Naive thymus-derived CD8-positive, alpha-beta T cell (primary cell): ENCODE results near the gene CRISP3. TPM values are rescaled to one million over a fixed set of nuclear protein-coding genes. Genes with fewer than 3 reads are reported as not detected.
"Not testable (repeated sequence)": the region's sequence is repeated elsewhere in the genome, so short reads cannot be mapped to it uniquely, and the experiment has no call there.

Source experiments
- ATAC-seq, 2 donors: fragments of 150-1000 bp; cut with Tn5 transposase in 1 of 2; sonication (Bioruptor Pico), chemical (Tn5 transposase) in 1 of 2; 1 replicate in 1 of 2; 2 replicates in 1 of 2; pipeline ENCODE4 v1.10.0; 2021; ENCODE audit warnings: mild to moderate bottlenecking in 2 of 2, moderate library complexity in 2 of 2
- POLR2A ChIA-PET: fragments of 350-600 bp; sonication (Branson Sonifier 250); formaldehyde crosslinking; loops from one replicate; lab custom pipeline; 2021; ENCODE audit warnings: antibody characterized with exemption; lab: Charles Lee
- DNase-seq, 10 donors: peaks; one replicate each; pipeline versions ENCODE4 v3.0.0 to v3.0.0-alpha.2; 2020 to 2022
- H3K27ac Mint-ChIP-seq, 10 donors: one replicate each; pipeline ENCODE4 v1.8.0; 2020 to 2022; ENCODE audit warnings: mild to moderate bottlenecking in 10 of 10, mixed read lengths in 10 of 10, moderate library complexity in 4 of 10, inconsistent platforms in 1 of 10
- H3K27me3 Mint-ChIP-seq, 5 donors: one replicate each; pipeline ENCODE4 v1.8.0; 2021 to 2022; ENCODE audit warnings: mixed read lengths in 5 of 5
- H3K36me3 Mint-ChIP-seq, 3 donors: one replicate each; pipeline ENCODE4 v1.8.0; 2020 to 2022; ENCODE audit warnings: mixed read lengths in 3 of 3, mild to moderate bottlenecking in 2 of 3, inconsistent platforms in 1 of 3
- H3K4me1 Mint-ChIP-seq, 4 donors: one replicate each; pipeline ENCODE4 v1.8.0; 2021 to 2022; ENCODE audit warnings: mixed read lengths in 4 of 4
- H3K4me3 Mint-ChIP-seq, 10 donors: one replicate each; pipeline ENCODE4 v1.8.0; 2020 to 2022; ENCODE audit warnings: mild to moderate bottlenecking in 10 of 10, mixed read lengths in 10 of 10, moderate library complexity in 6 of 10, inconsistent platforms in 1 of 10
- H3K9me3 Mint-ChIP-seq, 9 donors: one replicate each; pipeline ENCODE4 v1.8.0; 2020 to 2022; ENCODE audit warnings: mixed read lengths in 9 of 9, mild to moderate bottlenecking in 3 of 9, inconsistent platforms in 1 of 9, moderate library complexity in 1 of 9
- polyA plus RNA-seq, 3 donors: library from polyadenylated mRNA; unstranded; fragments of 300-500 nt; fragmentation: Illumina TruSeq; gene quantifications; one replicate each; pipeline ENCODE4 v1.2.3, GENCODE V29; 2021
- total RNA-seq, 8 experiments: library from RNA in 2 of 8; stranded (reverse) in 2 of 8; gene quantifications; one replicate each; pipeline ENCODE4 v1.2.3 and lab custom pipeline; 2021 to 2026

Gene CRISP3
- total and polyA plus RNA-seq, 5 experiments from 2014 or later = not detected

DNA sequence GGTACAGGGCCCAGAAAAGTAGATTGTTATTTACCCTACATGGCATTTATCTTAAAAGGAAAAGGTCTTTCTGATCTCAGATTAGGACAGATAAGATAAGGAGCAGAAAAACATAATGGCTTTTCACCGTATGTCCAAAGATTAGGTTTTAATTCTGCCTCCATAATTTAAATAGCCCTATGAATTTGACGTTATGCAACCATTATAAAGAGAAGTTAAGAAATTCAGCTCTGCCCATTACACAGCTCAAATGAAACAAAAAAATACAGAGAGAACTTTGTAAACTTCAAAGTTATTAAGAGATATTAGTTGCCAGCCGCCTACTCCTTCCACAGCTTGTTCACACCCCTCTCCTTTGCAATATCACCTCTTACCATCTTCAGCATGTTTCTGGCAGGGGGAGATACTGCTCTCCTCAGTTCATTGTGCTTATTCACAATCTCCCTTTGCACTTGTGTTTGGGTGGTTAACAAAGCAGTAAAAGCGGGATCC is 8.1 kb downstream of the CRISP3 start:
- POLR2A ChIA-PET = no interaction called here
- no peak for DNase-seq
- Mint-ChIP-seq H3K36me3 (no peaks in the 10 kb centered on the region), H3K9me3 (peaks cover 0 to 3% (median 0%) of the 10 kb centered on the region in 9 donors), H3K4me1 (no peaks in the 10 kb centered on the region), H3K4me3 (no peak overlapping the region), H3K27ac (no peak overlapping the region), H3K27me3 (no peaks in the 10 kb centered on the region)
- no peak for ATAC-seq

DNA sequence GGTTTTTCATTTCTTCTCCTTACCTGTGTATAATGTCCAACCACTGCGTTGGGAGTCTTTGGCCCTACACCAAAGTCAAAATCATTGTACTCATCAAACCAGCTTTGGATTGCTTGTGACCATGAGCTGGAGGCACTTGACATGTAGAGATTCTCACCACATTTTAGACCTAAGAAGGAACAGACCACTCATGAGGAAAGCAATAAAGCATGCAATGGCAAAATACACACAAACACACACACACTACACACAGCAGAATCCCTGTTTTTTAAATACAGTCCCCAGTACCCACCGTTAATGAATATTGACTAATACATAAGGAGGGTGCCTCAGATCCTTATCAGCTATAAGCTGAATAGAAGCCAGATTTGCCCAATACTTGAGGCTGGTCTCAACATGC is 10.5 kb downstream of the CRISP3 start:
- H3K27me3 Mint-ChIP-seq = no peaks in the 10 kb centered on the region
- POLR2A ChIA-PET = no interaction called here
- no peak overlapping the region for H3K4me3 Mint-ChIP-seq
- H3K4me1 Mint-ChIP-seq = no peaks in the 10 kb centered on the region
- H3K9me3 Mint-ChIP-seq = peaks cover 0 to 4% (median 0%) of the 10 kb centered on the region in 9 donors
- no peak overlapping the region for H3K27ac Mint-ChIP-seq
- no peak for DNase-seq
- no peaks in the 10 kb centered on the region for H3K36me3 Mint-ChIP-seq
- ATAC-seq = no peak

- Mint-ChIP-seq H3K4me1 (no peaks in the 10 kb centered on the region), H3K9me3 (peaks cover 0 to 6% (median 0%) of the 10 kb centered on the region in 9 donors), H3K36me3 (no peaks in the 10 kb centered on the region), H3K27me3 (no peaks in the 10 kb centered on the region), H3K4me3 (no peak overlapping the region), H3K27ac (no peak overlapping the region)
- POLR2A ChIA-PET = no interaction called here
- ATAC-seq (no peak), DNase-seq (no peak)
Measured at GRCh38 chr6:49732781-49733180, 11.4 kb downstream of the CRISP3 start.

GRCh38 chr6:49730251-49730650 is 13.9 kb downstream of the CRISP3 start:
- H3K9me3 Mint-ChIP-seq = peaks cover 0 to 7% (median 0%) of the 10 kb centered on the region in 9 donors
- H3K27me3 Mint-ChIP-seq = no peaks in the 10 kb centered on the region

GRCh38 chr6:49723917-49724316 is 20.3 kb downstream of the CRISP3 start:
- ATAC-seq, H3K27ac Mint-ChIP-seq: not testable (repeated sequence)
- H3K9me3 Mint-ChIP-seq = peaks cover 0 to 22% (median 6%) of the 10 kb centered on the region in 9 donors

More at GRCh38 chr6:49730251-49730650, 13.9 kb downstream of the CRISP3 start:
- Mint-ChIP-seq H3K36me3 (no peaks in the 10 kb centered on the region), H3K27ac (no peak overlapping the region), H3K4me1 (no peaks in the 10 kb centered on the region), H3K4me3 (no peak overlapping the region)
- ATAC-seq (no peak), DNase-seq (no peak)
- POLR2A ChIA-PET = no interaction called here

GRCh38 chr6:49721297-49721696 is 22.9 kb downstream of the CRISP3 start:
- ATAC-seq (no peak), DNase-seq (no peak)
- no peaks in the 10 kb centered on the region for H3K27me3 Mint-ChIP-seq
- no peak overlapping the region for H3K27ac Mint-ChIP-seq
- no peak overlapping the region for H3K4me3 Mint-ChIP-seq
- no peaks in the 10 kb centered on the region for H3K4me1 Mint-ChIP-seq
- H3K9me3 Mint-ChIP-seq = peaks cover 0 to 22% (median 5%) of the 10 kb centered on the region in 9 donors
- no peaks in the 10 kb centered on the region for H3K36me3 Mint-ChIP-seq
- POLR2A ChIA-PET = no interaction called here

More at GRCh38 chr6:49723917-49724316, 20.3 kb downstream of the CRISP3 start:
- H3K4me1 Mint-ChIP-seq, H3K4me3 Mint-ChIP-seq, DNase-seq, H3K36me3 Mint-ChIP-seq, POLR2A ChIA-PET, H3K27me3 Mint-ChIP-seq: not testable (repeated sequence)

DNA sequence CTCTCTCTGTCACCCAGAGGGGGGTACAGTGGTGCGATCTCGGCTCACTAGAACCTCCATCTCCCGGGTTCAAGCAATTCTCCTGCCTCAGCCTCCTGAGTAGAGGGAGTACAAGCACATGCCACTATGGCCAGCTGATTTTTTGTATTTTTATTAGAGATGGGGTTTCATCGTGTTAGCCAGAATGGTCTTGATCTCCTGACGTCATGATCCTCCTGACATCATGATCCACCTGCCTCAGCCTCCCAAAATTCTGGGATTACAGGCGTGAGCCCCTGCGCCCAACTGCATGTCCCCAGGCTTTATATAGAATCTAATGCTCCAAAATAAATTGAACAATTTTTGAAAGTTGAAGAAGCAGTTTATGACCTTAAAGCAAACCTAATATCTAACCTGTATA is 23.8 kb downstream of the CRISP3 start:
- DNase-seq = no peak
- Mint-ChIP-seq H3K4me1 (no peaks in the 10 kb centered on the region), H3K36me3 (no peaks in the 10 kb centered on the region), H3K27ac (no peak overlapping the region), H3K9me3 (peaks cover 0 to 18% (median 5%) of the 10 kb centered on the region in 9 donors), H3K4me3 (no peak overlapping the region), H3K27me3 (no peaks in the 10 kb centered on the region)
- POLR2A ChIA-PET = no interaction called here
- no peak for ATAC-seq

DNA sequence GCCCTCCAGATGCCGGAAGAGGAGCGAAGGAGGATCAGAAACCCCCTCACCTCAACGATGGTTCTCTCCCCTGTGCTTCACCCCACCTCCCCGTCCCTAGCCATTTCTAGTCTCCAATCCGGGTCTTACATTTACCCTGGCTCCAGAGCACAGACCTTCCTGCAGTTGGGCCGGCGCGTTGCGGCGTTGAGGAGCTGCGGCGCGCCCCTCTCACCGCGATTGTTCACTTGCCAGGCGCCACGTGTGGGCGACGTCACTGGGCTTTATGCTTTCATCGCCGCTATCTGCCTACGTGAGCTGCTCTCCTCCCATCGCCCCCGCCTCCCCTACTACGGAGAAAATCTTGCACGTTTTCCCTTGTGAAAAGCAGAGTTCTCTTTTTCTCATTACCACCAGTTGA is 30.8 kb downstream of the CRISP3 start, which contains the start of gene CRISP2:
TSS of gene CRISP2 (minus strand) at position 198 of the 400 bp plus-strand sequence. CDS start 4,347 bp downstream, outside the sequence.
- Mint-ChIP-seq H3K4me3 (no peak within 1 kb of the TSS), H3K4me1 (no peaks in the 10 kb centered on the region), H3K36me3 (no peaks in the 10 kb centered on the region), H3K27ac (no peak within 1 kb of the TSS), H3K9me3 (peaks cover 0 to 13% (median 3%) of the 10 kb centered on the region in 9 donors), H3K27me3 (no peaks in the 10 kb centered on the region)
- POLR2A ChIA-PET = no interaction called here
- ATAC-seq (no peak), DNase-seq (no peak)

DNA sequence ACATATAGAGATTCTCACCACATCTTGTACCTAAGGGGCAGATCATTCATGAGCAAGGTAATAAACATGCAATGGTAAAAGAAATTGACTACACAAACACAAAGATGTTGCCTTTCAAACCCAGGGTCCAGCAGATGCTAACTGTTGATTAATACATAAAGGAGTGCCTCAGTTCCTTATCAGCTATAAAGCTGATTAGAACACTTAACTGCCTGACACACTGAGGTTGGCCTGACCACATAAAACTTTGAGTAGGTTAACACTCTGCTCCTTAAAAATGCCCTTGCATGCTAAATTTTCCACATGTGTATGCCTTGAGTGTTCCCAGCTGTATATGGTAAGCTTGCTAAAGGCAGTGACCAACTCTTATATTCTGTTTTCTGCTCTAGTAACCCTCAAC is 45.7 kb downstream of the CRISP3 start:
- Mint-ChIP-seq H3K9me3 (peaks cover 0 to 19% (median 11%) of the 10 kb centered on the region in 9 donors), H3K27ac (no peak overlapping the region), H3K27me3 (no peaks in the 10 kb centered on the region), H3K4me3 (no peak overlapping the region), H3K4me1 (no peaks in the 10 kb centered on the region), H3K36me3 (peaks cover 0 to 3% (median 0%) of the 10 kb centered on the region in 3 donors)
- POLR2A ChIA-PET = no interaction called here
- DNase-seq (no peak), ATAC-seq (no peak)

- Mint-ChIP-seq H3K27ac (no peak overlapping the region), H3K9me3 (peaks cover 8 to 35% (median 14%) of the 10 kb centered on the region in 9 donors), H3K4me1 (no peaks in the 10 kb centered on the region), H3K36me3 (peaks cover 0 to 5% (median 0%) of the 10 kb centered on the region in 3 donors), H3K4me3 (no peak overlapping the region), H3K27me3 (no peaks in the 10 kb centered on the region)
- POLR2A ChIA-PET = no interaction called here
- ATAC-seq = no peak
- DNase-seq = no peak
Measured at GRCh38 chr6:49693512-49693911, 50.7 kb downstream of the CRISP3 start.

GRCh38 chr6:49692534-49692933 is 51.7 kb downstream of the CRISP3 start:
- DNase-seq (no peak), ATAC-seq (no peak)
- H3K4me1 Mint-ChIP-seq = no peaks in the 10 kb centered on the region
- H3K36me3 Mint-ChIP-seq = peaks cover 0 to 5% (median 0%) of the 10 kb centered on the region in 3 donors
- H3K27ac Mint-ChIP-seq = no peak overlapping the region
- H3K4me3 Mint-ChIP-seq = no peak overlapping the region
- no peaks in the 10 kb centered on the region for H3K27me3 Mint-ChIP-seq
- H3K9me3 Mint-ChIP-seq = peaks cover 8 to 35% (median 14%) of the 10 kb centered on the region in 9 donors
- POLR2A ChIA-PET = no interaction called here
